Measurements from ENCODE around the gene TLE3.

DNA sequence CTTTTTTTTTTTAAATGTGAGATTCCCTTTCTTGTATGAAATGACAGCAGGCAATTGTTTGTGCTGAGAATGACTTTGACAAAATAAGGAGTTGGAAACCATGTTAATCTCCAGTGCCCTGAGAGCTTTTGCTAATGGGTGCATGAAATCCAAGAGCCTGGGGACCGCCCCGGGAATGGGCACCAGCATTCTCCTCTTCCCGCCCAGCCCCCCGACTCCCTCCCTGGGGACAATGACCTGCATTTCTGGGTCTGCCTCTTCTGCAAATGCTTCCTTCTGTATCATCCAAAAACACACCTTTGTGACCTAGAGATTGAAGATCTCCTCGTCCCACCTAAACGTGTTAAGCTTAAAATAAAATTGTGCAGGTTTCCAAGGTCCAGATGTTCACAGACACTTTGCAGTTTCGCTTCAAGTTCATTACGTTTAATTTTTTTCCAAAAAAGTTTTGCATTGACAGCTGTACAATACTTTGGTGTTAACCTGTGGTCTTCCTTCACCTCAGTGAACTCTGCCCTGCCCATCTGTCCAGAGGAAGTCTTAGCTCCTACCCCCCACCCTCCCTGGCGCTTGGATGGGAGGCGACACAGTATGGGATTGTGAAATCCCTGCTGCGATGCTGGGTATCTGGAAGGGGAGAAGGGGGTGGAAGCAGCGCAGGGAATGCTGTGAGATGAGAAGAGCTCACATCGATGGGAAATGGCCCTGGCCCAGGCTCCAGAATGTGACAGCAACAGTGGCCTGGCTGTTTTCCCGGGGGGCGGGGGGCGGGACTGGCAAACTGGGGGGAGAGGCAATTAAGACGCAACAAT is 50.1 kb downstream of the TLE3 start:
- no peak for TF ChIP-seq POLR2A (IDR thresholded peaks at IDR 0.05; ENCODE audit: low read length)
- no peak for TF ChIP-seq GATA1 (IDR thresholded peaks at IDR 0.05; ENCODE audit: low read depth, low read length)
